Gastroesophageal sphincter (tissue), 4 donors: Measurements from ENCODE around the gene C5. TPM values are rescaled to one million over a fixed set of nuclear protein-coding genes. Genes with fewer than 3 reads are reported as not detected.
"Not testable (repeated sequence)": the region's sequence is repeated elsewhere in the genome, so short reads cannot be mapped to it uniquely, and the experiment has no call there.

ENCODE experiments used
- ATAC-seq: fragments of 150-250 bp; one replicate; pipeline ENCODE4 v1.9.1; 2016; ENCODE audit warnings: mild to moderate bottlenecking, moderate library complexity
- H3K27ac ChIP-seq, 4 donors: fragments of 200-600 bp; sonication (generic) in 3 of 4; 1 replicate in 3 of 4; 2 replicates in 1 of 4; pipeline ENCODE4 v1.5.1; 2016 to 2019
- H3K27me3 ChIP-seq: fragments of 200-600 bp; sonication (generic); one replicate; pipeline ENCODE4 v1.5.1; 2019
- H3K36me3 ChIP-seq, 2 donors: fragments of 200-600 bp; sonication (generic); one replicate each; pipeline ENCODE4 v1.5.1; 2019; ENCODE audit warnings: control low read depth in 1 of 2
- H3K4me1 ChIP-seq, 3 donors: fragments of 200-600 bp; sonication (generic); 1 replicate in 2 of 3; 2 replicates in 1 of 3; pipeline ENCODE4 v1.5.1; 2016 to 2019; ENCODE audit warnings: control low read depth in 2 of 3
- H3K4me3 ChIP-seq, 2 donors: fragments of 200-600 bp; sonication (generic); one replicate each; pipeline ENCODE4 v1.5.1; 2019; ENCODE audit warnings: mild to moderate bottlenecking in 1 of 2, moderate library complexity in 1 of 2
- H3K9me3 ChIP-seq, 3 donors: fragments of 200-600 bp; sonication (generic); one replicate each; pipeline ENCODE4 v1.5.1; 2017 to 2019; ENCODE audit warnings: control low read depth in 2 of 3
- CTCF ChIP-seq, 4 experiments: fragments of 200-600 bp in 2 of 4; fragments of 450-650 bp in 2 of 4; sonication (generic) in 1 of 4; IDR thresholded peaks; one replicate each; pipeline ENCODE4 v1.5.1; 2017 to 2019; ENCODE audit warnings: antibody characterized with exemption in 4 of 4, mild to moderate bottlenecking in 2 of 4, moderate library complexity in 2 of 4
- EP300 ChIP-seq: sonication (generic); formaldehyde crosslinking; IDR thresholded peaks from one replicate; pipeline ENCODE4 v1.6.1; 2017; ENCODE audit warnings: antibody characterized with exemption, mild to moderate bottlenecking
- POLR2A ChIP-seq, 2 donors: fragments of 450-650 bp; IDR thresholded peaks; one replicate each; pipeline ENCODE4 v1.6.1; 2017; ENCODE audit warnings: antibody characterized with exemption in 2 of 2, mild to moderate bottlenecking in 2 of 2, moderate library complexity in 1 of 2
- POLR2AphosphoS5 ChIP-seq: sonication (generic); formaldehyde crosslinking; IDR thresholded peaks from one replicate; pipeline ENCODE4 v1.6.1; 2017; ENCODE audit warnings: antibody characterized with exemption
- WGBS, 2 donors: methylation state at CpG; one replicate each; pipeline ENCODE4 v1.1.5; 2018; ENCODE audit warnings: low coverage in 1 of 2; 5-methylcytosine and 5-hydroxymethylcytosine counted together
- total RNA-seq, 4 donors: library from RNA; depleted of rRNA; stranded (reverse); fragments of >200 nt; gene quantifications; one replicate each; pipeline ENCODE4 v1.1.0, GENCODE V29; 2016

The C5 gene
- total RNA-seq, 4 donors from 2014 or later: 2.7 to 8.9 (median 6.3) TPM

GRCh38 chr9:121034529-121034928 is 15.5 kb downstream of the C5 start:
- no peak overlapping the region for H3K27ac ChIP-seq
- no peaks in the 10 kb centered on the region for H3K9me3 ChIP-seq
- H3K4me3 ChIP-seq: no peak overlapping the region
- TF ChIP-seq CTCF (IDR thresholded peaks at IDR 0.05) (no peak), POLR2AphosphoS5 (no peak), EP300 (no peak), POLR2A (IDR thresholded peaks at IDR 0.05) (no peak)
- no peaks in the 10 kb centered on the region for H3K27me3 ChIP-seq
- H3K36me3 ChIP-seq: peaks cover 0 to 37% of the 10 kb centered on the region in 2 donors
- WGBS, 2 donors: 66 to 86% methylated on average over 2 of the region's 2 CpGs
- no peaks in the 10 kb centered on the region for H3K4me1 ChIP-seq
- ATAC-seq: no peak

- Histone ChIP-seq H3K4me1 (no peaks in the 10 kb centered on the region), H3K4me3 (no peak overlapping the region), H3K36me3 (peaks cover 0 to 34% of the 10 kb centered on the region in 2 donors), H3K27ac (no peak overlapping the region), H3K9me3 (no peaks in the 10 kb centered on the region), H3K27me3 (no peaks in the 10 kb centered on the region)
- 50% methylated on average over 1 of the region's 1 CpG; no CpG with 5 or more reads in 1 of the 2 donors for WGBS, 2 donors
- ATAC-seq: no peak
- TF ChIP-seq POLR2AphosphoS5: no peak
- no peak for TF ChIP-seq POLR2A (IDR thresholded peaks at IDR 0.05)
- no peak for TF ChIP-seq EP300
- no peak for TF ChIP-seq CTCF (IDR thresholded peaks at IDR 0.05)
Observed at GRCh38 chr9:121029469-121029868, 20.6 kb downstream of the C5 start.

- not testable (repeated sequence) for H3K27ac ChIP-seq, H3K27me3 ChIP-seq, H3K4me3 ChIP-seq, ATAC-seq, H3K4me1 ChIP-seq, H3K9me3 ChIP-seq
- H3K36me3 ChIP-seq: peaks cover 0 to 26% of the 10 kb centered on the region in 2 donors
- 64 to 94% methylated on average over 2 to 4 of the region's 4 CpGs for WGBS, 2 donors
Observed at GRCh38 chr9:121028285-121028684, 21.8 kb downstream of the C5 start.

GRCh38 chr9:121026768-121027167 is 23.3 kb downstream of the C5 start:
- no peak for ATAC-seq

GRCh38 chr9:121026260-121026691 is 23.8 kb downstream of the C5 start:
- peaks cover 0 to 24% of the 10 kb centered on the region in 2 donors for H3K36me3 ChIP-seq
- H3K9me3 ChIP-seq: no peaks in the 10 kb centered on the region
- 78 to 87% methylated on average over 1 to 3 of the region's 3 CpGs for WGBS, 2 donors
- ATAC-seq: no peak
- no peak overlapping the region for H3K4me3 ChIP-seq
- no peak overlapping the region for H3K27ac ChIP-seq
- no peaks in the 10 kb centered on the region for H3K27me3 ChIP-seq
- no peaks in the 10 kb centered on the region for H3K4me1 ChIP-seq
- TF ChIP-seq EP300: no peak
- TF ChIP-seq CTCF (IDR thresholded peaks at IDR 0.05): no peak
- TF ChIP-seq POLR2A (IDR thresholded peaks at IDR 0.05): no peak
- TF ChIP-seq POLR2AphosphoS5: no peak

More at GRCh38 chr9:121026768-121027167, 23.3 kb downstream of the C5 start:
- Histone ChIP-seq H3K4me3 (no peak overlapping the region), H3K4me1 (no peaks in the 10 kb centered on the region), H3K27me3 (no peaks in the 10 kb centered on the region), H3K27ac (no peak overlapping the region), H3K9me3 (no peaks in the 10 kb centered on the region), H3K36me3 (peaks cover 0 to 26% of the 10 kb centered on the region in 2 donors)
- no peak for TF ChIP-seq CTCF (IDR thresholded peaks at IDR 0.05)
- TF ChIP-seq POLR2A (IDR thresholded peaks at IDR 0.05): no peak
- no peak for TF ChIP-seq POLR2AphosphoS5
- TF ChIP-seq EP300: no peak
